DMS53 treated with DMSO at 0.1 percent for 48 hours (cell line): Measurements from ENCODE around the gene TFCP2L1.
"Not testable (repeated sequence)": the region's sequence is repeated elsewhere in the genome, so short reads cannot be mapped to it uniquely, and the experiment has no call there.

Source experiments
- DNase-seq: peaks from one replicate; lab custom pipeline; 2025; ENCODE audit not compliant: unreplicated experiment; lab: John Stamatoyannopoulos, UW

Gene TFCP2L1

DNA sequence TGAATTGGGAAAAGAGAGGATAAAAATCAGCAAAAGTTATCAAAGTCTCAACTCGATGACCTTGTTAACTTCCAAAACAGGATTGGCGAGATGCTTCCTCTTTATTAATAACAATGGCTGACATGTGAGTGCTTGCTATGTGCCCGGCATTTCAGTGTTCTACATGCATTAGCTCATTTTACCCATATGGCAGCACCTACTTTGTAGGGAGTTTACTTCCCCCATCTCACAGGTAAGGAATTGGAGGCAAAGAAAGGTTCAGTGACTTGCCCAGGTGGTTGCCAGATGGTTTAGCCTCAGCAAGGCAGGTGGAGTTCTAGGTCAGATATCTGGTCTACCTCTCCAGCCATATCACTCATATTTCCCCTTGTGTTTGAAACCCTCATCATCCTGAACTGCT, 12.4 kb downstream of the TFCP2L1 start:
- no peak for DNase-seq

DNA sequence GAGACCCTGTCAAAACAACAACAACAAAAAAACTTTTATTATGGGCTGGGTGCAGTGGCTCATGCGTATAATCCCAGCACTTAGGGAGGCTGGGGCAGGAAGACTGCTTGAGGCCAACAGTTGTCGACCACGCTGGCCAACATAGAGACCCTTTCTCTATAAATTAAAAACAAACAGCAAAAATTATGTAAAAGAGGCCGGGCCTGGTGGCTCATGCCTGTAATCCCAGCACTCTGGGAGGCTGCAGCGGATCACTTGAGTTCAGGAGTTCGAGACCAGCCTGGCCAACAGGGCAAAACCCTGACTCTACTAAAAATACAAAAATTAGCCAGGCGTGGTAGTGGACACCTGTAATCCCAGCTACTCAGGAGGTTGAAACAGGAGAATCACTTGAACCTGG, 15.6 kb downstream of the TFCP2L1 start:
- DNase-seq = not testable (repeated sequence)

DNA sequence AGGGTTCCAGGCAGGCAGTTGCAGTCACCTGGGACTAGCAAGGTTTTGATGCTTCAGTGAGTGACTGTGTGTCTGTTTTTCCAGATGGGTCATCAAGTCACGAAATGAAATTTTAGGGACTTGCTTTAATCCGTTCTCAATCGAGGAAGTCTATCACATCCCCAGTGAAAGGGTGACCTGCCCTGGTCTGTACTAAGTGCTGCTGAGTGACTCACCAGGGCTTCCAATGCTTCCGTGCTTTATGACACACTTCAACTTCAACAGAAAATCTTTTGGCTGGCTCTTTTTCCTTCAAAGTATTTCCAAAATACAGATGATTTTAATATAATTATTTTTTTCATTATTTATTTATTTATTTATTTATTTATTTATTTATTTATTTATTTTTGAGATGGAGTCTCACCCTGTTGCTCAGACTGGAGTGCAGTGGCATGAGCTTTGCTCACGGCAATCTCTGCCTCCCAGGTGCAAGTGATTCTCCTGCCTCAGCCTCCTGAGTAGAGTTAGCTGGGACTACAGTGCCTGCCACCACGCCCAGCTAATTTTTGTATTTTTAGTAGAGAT, 18.4 kb downstream of the TFCP2L1 start:
- no peak for DNase-seq

DNA sequence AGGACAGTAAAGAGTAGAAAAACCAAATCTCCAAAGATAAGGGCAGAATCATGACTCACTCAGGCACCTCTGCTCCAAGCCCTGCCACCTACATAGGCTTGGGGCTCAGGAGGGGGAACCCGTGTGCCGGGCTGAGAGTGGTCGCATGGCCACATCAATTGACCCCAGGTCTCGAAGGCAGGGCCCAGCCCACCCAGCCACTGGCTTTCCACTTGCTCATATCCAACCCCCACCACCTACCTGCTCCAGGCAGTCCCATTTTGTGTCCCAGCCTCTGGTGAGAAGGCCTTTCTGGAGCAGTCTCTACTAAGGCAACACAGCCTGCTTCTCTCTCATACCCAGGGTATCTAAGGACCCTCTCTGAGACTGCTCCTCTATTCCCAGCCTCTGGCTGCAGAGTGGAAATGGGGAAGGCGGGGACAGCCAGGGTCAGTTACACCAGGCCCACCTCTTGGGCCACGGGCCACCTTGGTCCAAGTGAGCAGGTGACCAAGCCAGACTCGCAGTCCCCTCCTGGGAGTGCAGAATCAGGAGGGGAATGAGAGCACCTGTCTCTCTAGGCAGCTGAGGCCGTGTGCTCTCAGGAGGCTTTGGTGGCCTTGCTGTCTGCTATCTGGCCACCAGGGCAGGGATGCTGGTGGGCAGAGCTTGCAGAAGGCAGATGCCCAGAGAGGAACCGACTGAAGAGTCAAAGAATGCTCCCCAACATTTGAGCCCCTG, 20.8 kb downstream of the TFCP2L1 start:
- no peak for DNase-seq

DNA sequence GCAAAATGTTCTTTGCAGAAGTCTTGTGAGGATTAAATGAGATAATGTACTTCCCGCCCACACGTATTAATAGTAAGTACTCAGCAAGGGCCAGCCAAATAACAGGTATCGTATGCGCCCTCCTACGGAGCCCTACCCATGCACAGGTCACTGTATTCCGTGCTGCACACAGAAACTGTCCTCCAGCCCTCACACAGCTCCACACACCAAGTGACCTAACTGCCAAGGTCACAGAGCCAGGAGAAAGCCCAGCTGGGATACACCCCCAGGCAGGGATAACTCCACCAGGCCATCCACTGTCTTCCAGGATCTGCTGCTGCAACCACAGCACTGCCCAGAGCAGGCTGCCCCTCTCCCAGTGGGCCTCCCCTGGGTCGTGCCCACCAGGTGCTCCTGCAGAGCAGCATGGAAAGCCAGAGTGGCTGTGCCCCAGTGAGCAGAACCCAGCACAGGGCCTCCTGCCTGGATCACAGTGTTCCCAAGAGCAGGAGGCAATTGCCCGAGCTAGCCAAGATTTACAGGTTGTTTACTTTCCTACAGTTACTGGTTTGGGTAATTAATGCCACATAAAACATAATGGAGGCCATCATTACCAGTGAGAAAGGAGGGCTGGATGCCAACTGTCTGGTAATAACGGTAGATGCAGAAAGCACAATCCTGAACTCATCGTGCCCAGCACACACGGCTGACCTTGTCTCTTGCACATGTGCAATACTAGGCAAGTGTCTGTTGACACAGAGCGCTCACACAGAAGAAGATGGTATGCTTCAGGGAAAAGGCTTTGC, 24.4 kb downstream of the TFCP2L1 start:
- peak; percentile 47 for DNase-seq

DNA sequence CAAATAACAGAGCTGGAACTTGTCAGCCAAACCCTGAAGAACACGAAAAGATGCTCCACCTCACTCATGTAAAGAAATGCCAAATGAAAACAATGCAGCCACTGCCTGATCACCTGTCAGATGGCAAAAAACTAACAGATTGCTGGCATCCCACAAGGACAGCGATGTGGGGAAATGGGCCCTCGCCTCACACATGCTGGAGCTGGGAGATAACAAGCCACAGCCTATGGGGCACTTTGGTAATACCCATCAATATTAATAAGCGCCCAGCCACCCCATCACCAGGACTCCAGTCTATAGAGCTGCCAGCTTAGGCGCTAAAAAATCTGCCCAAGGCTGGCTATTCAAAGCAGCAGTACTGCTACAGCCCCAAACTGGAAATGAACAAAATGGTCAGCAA, 27.0 kb downstream of the TFCP2L1 start:
- DNase-seq = no peak

DNA sequence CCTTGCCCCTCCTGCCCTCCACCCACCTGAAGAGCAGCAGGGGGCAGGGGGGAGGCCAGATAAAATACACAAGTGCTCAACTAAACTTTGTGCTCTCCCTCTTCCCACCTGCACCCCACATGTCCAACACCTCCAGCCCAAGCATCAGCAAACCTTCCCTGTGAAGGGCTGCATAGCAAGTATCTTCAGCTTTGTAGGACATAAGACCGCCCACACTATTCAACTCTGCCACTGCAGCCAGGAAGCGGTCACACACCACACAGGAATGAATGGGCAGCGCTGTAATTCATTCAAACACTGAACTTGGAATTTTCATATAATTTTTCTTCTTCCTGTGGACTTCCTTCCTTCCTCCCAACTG, 27.5 kb downstream of the TFCP2L1 start:
- no peak for DNase-seq

DNA sequence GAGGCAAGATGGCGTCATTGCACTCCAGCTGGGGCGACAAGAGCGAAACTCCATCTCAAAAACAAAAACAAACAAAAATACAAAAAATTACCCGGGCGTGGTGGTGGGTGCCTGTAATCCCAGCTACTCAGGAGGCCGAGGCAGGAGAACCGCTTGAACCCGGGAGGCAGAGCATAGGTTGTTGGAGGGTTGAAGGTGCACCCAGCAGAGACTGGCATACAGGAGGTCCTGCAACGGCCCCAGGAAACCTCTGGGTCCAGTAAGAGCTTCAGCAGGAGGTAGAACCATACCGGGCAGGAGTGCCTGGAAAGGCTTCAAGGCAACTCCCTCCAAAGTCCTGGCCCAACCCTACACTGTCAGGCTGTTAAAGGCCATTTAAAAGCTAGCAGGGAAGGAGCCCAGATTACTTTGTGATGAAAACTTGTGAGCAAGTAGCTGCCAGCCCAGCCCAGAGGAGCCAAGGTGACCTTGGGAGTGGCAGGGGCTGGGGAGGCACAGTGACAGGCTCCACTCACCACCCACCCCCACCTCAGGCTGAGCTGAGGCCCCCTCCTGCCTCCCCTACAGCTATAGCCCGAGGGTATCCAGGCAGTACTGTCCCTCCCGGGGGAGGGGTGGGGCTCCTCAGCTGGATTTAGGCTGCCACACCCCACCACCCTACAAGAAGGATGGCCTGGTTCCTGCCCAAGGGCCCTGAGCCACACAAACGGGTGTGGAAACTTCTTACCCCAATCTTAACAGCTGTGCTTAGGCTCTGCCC, 28.1 kb downstream of the TFCP2L1 start:
- DNase-seq = no peak

DNA sequence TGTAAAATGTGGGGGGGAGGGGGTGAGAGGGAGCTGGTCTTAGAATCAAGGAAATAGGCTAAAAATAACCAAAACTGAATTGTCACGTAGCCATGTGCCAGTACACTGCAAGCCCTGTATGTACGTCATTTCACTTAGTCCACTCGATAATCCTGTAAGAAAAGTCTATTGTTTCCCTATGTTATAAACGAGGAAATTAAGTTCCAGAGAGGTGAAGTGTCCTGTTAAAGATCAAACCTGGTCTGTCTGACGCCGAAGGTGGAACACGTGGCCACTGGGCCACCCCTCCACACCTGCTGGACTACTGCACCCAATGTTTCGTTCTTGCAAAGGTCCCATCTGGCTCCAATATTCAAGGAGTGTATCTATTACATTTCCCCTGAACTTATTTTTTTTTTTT, 29.6 kb downstream of the TFCP2L1 start:
- DNase-seq = peak; percentile 96

DNA sequence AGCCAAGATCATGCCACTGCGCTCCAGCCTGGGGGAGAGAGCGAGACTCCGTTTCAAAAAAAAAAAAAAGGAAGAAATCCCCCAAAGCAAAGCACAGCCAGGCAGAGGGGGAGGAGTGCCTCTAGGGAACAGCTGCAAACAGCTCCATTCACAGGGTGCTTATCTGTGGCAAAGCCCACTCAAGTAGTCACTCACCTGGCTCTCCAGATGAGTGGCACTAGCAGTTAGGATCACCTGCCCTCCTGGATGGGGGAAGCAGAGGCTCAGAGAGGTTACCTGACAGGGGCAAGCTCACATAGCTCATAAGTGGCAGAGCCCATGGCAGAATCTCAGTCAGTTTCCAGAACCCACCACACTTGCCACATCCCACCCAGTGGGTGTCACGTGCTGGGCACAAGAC, 30.3 kb downstream of the TFCP2L1 start:
- DNase-seq = peak; percentile 95

DNA sequence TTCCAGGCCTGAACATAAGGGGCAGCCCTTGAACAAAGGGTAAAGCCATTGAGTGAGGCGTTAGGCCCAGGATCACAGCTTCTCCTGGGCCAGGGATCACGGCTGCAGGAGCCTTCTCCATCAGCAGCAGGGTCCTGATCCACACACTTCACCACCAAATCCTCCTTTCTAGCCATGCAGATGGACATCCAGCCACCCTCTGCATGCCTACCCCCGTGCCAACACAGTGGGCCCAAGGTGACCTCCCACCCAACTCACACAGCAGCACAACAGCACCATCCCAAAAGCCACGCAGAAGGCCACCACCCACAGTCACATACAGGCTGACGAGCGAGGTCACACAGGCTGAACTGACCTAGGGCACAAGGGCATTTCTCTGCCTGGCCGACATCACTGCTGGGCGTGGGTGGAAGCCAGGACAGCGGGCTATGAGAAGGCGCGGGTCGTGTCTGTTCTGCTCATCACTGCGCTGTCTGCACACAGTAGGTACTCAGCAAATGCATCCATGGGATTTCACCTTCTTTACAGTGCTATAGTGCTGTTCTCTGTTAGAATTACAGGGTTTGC, 31.2 kb downstream of the TFCP2L1 start:
- no peak for DNase-seq

DNA sequence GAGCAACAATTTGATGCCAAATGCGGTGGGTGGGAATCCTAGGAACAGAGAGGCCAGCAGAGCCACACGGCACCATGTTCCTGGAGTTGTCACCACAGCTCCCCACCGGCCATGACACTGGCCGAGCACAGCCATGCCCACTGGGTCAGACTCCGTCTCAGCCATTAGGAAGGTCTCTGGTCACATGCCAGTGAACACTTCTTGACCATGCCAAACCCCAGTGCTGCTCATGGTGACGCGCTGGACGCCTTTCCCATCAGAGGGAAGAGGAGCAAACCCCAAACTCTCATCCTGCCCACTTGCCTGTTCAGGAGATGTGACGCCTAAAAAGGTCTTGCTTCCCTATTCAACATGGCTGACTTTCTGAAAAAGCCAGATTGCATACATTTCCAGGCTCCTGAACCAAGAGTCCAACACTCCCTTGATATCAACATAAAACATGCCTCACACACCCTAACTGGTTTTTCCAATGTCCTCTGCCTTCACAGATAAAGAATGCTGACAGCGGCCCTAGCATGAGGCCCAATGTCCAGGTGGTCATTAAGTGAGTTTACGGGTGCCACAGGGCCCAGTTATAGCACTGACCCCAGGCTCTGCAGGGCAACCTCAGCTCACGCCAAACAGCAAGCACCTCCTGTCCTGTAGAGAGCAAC, 31.9 kb downstream of the TFCP2L1 start:
- DNase-seq = no peak

DNA sequence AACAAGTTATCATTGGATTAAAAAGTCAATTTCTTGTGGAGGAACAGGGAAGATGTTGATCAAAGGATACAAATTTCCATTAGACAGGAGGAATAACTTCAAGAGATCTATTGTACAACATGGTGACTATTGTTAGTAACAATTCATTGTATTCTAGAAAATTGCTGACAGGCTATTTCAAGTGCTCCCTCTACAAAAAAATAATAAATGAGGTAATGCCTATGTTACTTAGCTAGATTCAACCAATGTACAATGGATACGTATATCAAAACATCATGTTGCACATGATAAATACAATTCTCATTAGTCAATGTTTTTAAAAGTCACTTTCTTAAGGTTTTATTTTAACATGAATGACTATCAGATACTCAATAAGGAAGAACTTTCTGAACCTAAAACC, 33.5 kb downstream of the TFCP2L1 start:
- no peak for DNase-seq

DNA sequence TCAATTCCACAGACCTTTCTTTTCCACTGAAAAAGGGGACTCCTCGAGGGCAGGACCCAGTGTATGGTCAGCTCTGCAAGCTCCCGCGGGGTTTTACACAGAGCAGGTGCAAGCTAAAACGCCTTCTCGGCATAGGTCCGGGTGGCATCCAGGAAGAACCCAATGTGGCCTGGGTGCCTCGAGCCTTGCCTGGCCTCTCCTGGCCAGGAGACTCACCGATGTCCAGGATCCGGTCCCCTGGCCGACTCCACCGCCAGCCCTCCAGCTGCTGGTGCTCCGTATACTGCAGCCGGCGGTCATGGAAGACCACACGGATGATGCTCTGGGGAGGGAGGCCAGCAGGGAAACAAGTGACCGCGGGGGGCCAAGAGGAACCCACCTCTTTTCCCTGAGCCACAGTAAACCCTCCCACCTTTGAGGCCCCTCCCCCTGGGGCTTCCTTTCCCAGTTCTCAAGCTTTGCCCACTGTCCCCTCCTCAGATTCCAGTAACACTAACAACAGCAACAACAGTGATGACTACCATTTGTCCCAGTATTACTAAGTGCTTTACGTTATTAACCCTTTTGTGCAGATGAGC, 36.1 kb downstream of the TFCP2L1 start:
- no peak for DNase-seq

DNA sequence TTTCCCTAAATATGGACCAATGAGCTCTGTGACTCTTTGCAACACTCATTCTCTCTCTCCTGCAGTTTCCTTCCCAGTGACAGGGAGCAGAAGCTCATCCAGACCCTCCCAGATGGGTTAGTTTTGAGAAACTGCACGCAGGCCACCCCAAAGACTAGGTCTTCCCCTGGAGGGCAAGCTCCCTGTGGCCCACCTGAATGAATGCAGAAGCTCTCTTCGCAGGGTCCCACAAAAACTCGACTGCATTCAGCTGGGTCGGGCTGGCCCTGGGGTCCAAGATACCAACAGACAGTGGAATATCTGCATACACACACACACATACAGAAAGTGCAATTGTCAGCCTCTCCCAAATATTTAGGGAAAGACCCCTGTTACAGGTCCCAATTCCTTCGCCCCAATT, 37.0 kb downstream of the TFCP2L1 start:
- no peak for DNase-seq

DNA sequence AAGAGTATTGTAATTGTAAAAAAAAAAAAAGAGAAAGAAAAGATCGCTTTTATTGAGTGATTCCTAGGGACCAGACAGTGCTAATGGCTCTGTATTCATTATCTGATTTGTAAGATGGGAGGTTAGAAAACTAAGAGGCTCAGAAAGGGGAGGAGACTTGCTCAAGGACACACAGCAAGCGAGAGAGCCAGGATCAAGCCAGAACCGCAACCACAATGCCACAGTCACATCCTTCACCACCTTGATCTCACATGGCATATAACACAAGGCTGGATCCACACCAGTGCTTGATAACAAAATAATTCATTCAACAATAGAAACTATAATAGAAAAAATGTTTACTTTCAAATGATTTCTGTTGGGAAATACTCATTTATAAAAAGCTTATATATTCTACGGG, 37.5 kb downstream of the TFCP2L1 start:
- no peak for DNase-seq

DNA sequence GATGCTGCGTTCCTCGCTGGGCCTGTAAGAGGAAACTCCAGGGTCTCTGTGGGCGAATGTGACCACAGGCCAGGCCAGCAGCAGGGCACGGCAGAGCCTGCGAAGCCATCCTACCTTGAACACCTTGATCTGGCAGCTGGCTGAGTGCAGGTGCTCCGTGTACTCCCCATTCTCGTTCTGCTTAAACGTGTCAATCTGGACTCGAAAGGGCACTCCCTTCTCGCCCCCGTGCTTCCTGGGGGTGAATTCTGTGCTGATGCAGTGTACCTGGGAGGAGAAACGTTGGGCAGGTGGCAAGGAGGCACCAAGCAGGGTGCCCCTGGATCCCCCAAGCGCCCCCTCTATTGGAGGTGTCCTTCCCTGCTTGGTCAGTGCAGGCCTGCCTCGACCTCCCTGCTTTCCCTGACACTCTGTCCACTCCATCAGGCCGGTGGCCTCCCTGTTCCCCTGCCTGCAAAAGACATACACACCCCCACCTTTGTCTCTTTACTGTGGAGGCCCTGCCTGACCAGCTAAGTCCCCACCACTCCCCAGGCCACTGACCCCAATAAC, 38.2 kb downstream of the TFCP2L1 start:
- DNase-seq = no peak

DNA sequence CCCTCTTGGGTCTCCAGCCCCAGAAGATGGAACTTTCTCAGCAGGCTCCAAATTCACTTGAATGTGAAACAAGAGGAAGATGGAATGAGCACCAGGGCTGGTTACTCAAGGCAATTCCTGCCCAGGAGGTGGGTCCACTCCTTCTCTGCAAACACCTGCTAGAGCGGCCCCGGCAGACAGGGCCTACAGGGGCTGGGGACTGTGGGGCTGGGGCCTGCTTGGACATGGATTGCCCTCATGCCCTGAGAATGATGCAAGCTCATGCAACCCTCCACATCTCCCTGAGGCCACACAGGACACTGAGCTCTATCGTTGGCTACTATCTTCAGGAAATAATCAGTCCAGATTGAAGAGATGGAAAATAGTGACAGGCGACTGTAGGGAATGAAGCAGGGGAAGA, 39.1 kb downstream of the TFCP2L1 start:
- DNase-seq = no peak

DNA sequence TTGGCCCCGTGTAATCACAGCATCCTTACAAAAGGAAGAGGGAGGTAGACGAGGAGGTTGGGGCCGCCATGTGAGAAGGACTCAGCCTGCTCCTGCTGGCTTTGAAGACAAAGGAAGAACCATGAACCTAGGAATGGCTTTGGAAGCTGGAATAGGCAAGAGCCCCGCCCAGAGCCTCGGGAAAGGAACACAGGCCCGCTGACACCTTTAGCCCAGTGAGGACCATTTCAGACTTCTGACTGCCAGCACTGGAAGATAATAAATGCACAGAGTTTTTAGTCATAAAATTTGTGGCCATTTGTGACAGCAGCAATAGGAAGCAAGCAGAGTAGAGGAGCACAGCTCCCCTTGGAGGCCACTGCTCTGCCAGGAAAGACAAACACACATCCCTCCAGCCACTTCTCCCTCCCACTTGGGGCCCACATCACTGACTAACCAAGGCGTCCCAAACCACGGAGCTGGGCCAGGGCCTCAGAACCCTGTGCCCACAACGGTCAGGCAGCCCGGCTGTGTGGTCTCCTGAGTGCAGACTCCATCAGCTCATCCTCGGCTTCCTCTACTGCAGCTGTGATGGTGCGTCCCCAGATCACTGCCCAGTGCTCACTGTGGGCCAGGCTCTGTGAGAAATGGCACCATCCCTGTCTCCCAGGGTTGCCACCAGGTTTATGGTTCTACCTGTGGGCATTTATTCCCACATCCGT, 39.7 kb downstream of the TFCP2L1 start:
- no peak for DNase-seq

DNA sequence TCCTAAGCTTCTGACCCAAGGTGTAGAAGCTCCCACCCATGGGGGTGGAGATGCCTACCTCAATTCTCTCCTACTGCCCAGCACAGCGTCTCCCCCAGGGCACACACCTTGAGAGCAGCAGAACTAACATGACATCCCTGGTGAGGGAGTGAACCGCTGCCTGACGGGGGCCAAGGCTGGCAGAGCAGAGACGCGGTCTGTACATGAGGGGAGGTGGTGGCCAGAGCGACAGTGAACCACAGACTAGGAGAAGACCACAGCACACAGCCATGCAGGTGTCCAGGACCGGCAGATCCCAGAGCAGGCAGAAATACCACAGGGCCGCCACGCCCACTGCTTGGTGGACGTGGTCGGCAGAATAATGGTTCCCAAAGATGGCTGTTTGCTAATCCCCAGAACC, 40.4 kb downstream of the TFCP2L1 start:
- DNase-seq = no peak
